Measurements from ENCODE around the gene TAP2.

DNA sequence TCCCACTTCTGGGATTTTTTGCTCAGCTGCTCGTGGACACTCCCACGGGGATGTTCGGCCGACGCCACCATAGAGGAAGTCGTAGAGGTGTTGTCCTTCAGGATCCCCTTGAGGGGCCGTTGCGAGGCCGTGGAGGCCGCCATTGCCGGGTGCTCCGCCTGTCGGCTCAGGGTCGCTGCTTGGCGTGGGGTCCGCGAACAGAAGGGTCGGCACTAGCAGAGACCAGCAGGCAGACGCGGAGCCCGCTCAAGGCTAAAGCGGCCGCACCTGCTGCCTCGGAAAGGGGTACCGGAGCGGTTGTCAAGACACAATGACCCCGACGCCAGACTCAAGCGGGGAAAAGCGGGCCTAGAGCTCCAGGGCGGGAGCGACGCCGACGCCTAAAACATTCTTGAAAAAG is 41.2 kb upstream of the TAP2 start:
- TF ChIP-seq GATA2 (IDR thresholded peaks at IDR 0.05; ENCODE audit: low read depth, low read length) (no peak), GATA3 (IDR thresholded peaks at IDR 0.05; ENCODE audit: low read depth, low read length) (no peak)

All from SH-SY5Y (cell line).